Ishikawa (cell line): ENCODE measurements around the gene GARIN5A.

Experiments used
- CEBPB ChIP-seq: IDR thresholded peaks from 2 replicates; pipeline ENCODE4 v1.6.1; 2012
- CREB1 ChIP-seq: IDR thresholded peaks from 2 replicates; pipeline ENCODE4 v1.6.1; 2012; ENCODE audit warnings: low read depth
- EGR1 ChIP-seq: IDR thresholded peaks from 2 replicates; pipeline ENCODE4 v1.6.1; 2012
- EP300 ChIP-seq: IDR thresholded peaks from 2 replicates; pipeline ENCODE4 v1.6.1; 2012; ENCODE audit warnings: borderline replicate concordance
- FOXM1 ChIP-seq: IDR thresholded peaks from 2 replicates; pipeline ENCODE4 v1.6.1; 2012; ENCODE audit warnings: low read depth, borderline replicate concordance
- MAX ChIP-seq: IDR thresholded peaks from 2 replicates; pipeline ENCODE4 v1.6.1; 2012
- NFIC ChIP-seq: IDR thresholded peaks from 2 replicates; pipeline ENCODE4 v1.6.1; 2012
- RAD21 ChIP-seq: IDR thresholded peaks from 2 replicates; pipeline ENCODE4 v1.6.1; 2012; ENCODE audit warnings: low read depth
- REST ChIP-seq: IDR thresholded peaks from 2 replicates; pipeline ENCODE4 v1.6.1; 2012; ENCODE audit warnings: low read depth, mild to moderate bottlenecking
- TAF1 ChIP-seq: IDR thresholded peaks from 2 replicates; pipeline ENCODE4 v1.6.1; 2012; ENCODE audit warnings: low read depth, mild to moderate bottlenecking
- TCF12 ChIP-seq: IDR thresholded peaks from 2 replicates; pipeline ENCODE4 v1.6.1; 2012; ENCODE audit warnings: low read depth
- TEAD4 ChIP-seq: IDR thresholded peaks from 2 replicates; pipeline ENCODE4 v1.6.1; 2012
- USF1 ChIP-seq: IDR thresholded peaks from 2 replicates; pipeline ENCODE4 v1.6.1; 2012
- YY1 ChIP-seq: IDR thresholded peaks from 2 replicates; pipeline ENCODE4 v1.6.1; 2012; ENCODE audit warnings: low read depth
- ZBTB7A ChIP-seq: IDR thresholded peaks from 2 replicates; pipeline ENCODE4 v1.6.1; 2012; ENCODE audit warnings: low read depth

GARIN5A gene

GRCh38 chr19:50478901-50479715 lies 2.5 kb upstream of the GARIN5A start:
- TF ChIP-seq TCF12 (no peak), ZBTB7A (no peak), CEBPB (no peak), TEAD4 (no peak), REST (no peak)

GRCh38 chr19:50477751-50478515 lies 1.3 kb upstream of the GARIN5A start:
- TF ChIP-seq MAX (no peak), TCF12 (no peak), EGR1 (no peak), TAF1 (no peak)

GRCh38 chr19:50476907-50477238 lies 225 bp upstream of the GARIN5A start:
- TF ChIP-seq EGR1 = peak; percentile 42; the same call in 1 of the 2 replicates
- TF ChIP-seq ZBTB7A = no peak
- no peak for TF ChIP-seq YY1
- TF ChIP-seq MAX = no peak
- no peak for TF ChIP-seq NFIC

- no peak for TF ChIP-seq MAX
Observed at GRCh38 chr19:50475736-50476223, 868 bp downstream of the GARIN5A start.

- TF ChIP-seq EGR1 (no peak), ZBTB7A (no peak), REST (no peak), CEBPB (no peak)
Observed at GRCh38 chr19:50475101-50475568, 1.5 kb downstream of the GARIN5A start.

GRCh38 chr19:50468818-50469217 lies 7.8 kb downstream of the GARIN5A start:
- TF ChIP-seq CEBPB (no peak), MAX (no peak), ZBTB7A (no peak), TEAD4 (no peak), FOXM1 (no peak), EP300 (no peak), RAD21 (no peak), REST (no peak), EGR1 (no peak), CREB1 (no peak), NFIC (no peak), TAF1 (no peak), USF1 (no peak), TCF12 (no peak)
